GM21367 (cell line): ENCODE measurements around the gene GARIN3.
"Not testable (repeated sequence)": the region's sequence is repeated elsewhere in the genome, so short reads cannot be mapped to it uniquely, and the experiment has no call there.

Experiments used
- ATAC-seq: cut with Tn5 transposase; IDR thresholded peaks from one replicate; pipeline ENCODE4 v1.9.1; 2021; ENCODE audit not compliant: unreplicated experiment

Gene GARIN3

DNA sequence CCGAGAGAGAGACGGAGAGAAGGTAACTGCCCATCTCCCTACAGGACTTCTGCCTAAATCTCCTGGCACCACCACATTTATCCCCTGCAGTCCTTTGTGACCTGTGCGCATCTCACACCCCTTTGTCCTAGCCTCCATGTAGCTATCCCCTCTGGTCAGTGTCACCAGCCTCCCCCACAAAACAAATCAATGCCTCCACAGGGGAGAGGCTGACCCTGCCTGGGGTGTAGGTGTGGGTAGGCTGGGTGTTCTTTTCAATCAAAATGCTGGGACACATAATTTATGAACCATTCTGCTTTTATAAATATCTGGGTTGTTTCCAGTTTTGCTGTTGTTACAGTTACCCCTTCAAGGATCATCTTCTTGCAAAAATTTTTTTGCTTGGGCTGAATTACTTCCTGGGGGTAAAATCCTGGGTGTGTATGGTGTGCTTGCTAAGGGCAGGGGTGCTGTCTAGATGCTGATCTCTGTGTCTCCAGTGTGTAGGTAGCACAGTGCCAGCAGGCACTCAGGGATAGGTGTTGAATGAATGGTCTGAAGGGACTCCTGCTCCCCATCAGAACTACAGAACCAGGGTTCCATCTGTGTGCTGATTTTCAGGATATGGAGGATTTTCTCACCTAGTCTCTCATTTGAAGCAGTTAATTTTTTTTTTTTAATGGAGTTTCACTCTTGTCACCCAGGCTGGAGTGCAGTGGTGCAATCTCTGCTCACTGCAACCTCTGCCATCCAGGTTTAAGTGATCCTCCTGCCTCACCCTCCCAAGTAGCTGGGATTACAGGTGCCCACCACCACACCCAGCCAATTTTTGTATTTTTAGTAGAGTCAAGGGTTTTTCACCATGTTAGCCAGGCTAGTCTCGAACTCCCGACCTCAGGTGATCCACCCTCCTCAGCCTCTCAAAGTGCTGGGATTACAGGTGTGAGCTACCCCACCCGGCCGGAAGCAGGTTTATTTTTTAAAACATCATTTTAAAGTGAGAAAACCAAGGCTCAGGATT, at the start of gene GARIN3:
Gene GARIN3, minus strand, starts transcription at position 51 of the 1,000 bp plus-strand sequence. CDS start 96 bp downstream, outside the sequence.
- ATAC-seq: no peak

- ATAC-seq: no peak
These were observed 49.6 kb upstream of the GARIN3 start for GRCh38 chr5:157215514-157216167.

DNA sequence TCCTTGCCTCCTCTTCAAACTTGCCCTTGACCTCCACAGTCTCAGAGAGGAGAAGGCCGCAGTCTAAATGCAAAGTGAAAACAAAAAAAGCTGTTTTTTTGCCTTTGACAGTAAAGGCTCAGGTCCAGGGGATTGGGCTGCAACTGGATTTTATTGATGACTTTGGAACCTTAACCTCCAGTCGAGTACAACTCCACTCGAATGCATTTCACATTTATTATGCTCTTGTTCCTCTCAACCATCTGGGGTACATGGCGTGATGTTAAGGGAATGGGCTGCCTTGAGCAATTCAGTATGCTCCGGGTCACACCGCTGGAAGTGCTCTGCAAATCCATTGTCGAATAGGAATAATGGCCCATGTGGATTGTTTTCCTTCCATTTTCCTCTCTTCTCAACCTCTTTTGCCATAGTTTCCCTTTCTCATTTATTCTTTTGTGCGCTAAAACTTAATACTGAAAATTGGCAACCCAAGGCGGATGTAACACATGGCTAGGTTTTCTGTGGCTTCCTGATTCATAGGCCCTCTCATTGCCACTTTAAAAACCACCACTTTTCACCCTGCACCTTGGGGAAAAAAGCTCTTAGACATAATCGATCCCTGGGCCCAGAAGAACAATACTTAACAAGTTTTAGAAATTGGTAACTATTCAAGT, 48.9 kb upstream of the GARIN3 start:
- no peak for ATAC-seq

DNA sequence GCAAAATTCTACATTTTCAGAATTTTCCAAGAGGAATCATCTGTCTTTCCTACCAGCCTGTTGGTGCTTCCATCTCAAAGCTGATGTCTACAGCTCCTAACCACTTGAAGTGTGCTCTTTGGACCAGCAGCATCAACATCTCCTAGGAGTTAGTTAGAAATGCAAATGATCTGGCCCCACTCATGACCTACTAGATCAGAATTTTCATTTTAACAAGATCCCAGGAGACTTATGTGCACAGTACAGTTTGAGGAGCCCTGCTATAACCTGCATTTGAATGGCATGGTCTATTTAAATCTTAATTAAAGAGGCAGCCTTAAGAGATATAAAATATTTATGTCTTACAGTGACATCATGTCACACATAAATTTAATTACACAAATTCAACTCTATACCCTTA, 48.4 kb upstream of the GARIN3 start:
- no peak for ATAC-seq

- ATAC-seq: no peak
These were observed 47.6 kb upstream of the GARIN3 start for GRCh38 chr5:157213527-157214243.

DNA sequence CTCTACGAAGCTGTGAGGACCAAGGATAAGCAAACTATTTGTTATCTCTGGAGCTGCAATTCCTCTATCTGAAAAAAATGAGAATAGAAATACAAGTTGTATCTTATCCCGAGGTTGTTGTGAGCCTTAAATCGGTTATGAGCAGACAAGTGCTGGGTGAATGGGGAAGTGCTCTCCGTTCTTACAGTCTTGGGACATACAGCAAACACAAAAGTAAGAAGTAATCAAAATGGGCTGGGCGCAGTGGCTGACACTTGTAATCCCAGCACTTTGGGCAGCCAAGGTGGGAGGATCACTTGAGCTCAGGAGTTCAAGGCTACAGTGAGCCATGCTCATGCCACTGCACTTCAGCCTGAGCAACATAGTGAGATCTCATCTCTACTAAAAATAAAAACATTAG, 46.2 kb upstream of the GARIN3 start:
- ATAC-seq: no peak

GRCh38 chr5:157210652-157211051, 44.6 kb upstream of the GARIN3 start:
- not testable (repeated sequence) for ATAC-seq

DNA sequence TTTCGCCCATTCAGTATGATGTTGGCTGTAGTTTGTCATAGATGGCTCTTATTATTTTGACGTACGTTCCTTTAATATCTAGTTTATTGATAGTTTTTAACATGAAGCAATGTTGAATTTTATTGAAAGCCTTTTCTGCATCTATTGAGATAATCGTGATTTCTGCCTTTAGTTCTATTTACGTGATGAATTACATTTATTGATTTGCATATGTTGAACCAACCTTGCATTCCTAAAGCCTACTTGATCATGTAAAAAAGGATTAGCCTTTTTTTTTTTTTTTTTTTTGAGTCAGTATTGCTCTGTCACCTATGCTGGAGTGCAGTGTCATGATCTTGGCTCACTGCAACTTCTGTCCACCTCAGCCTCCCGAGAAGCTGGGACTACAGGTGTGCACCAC, 39.6 kb upstream of the GARIN3 start:
- ATAC-seq: no peak

- no peak for ATAC-seq
These were observed 38.7 kb upstream of the GARIN3 start for GRCh38 chr5:157204765-157205164.

DNA sequence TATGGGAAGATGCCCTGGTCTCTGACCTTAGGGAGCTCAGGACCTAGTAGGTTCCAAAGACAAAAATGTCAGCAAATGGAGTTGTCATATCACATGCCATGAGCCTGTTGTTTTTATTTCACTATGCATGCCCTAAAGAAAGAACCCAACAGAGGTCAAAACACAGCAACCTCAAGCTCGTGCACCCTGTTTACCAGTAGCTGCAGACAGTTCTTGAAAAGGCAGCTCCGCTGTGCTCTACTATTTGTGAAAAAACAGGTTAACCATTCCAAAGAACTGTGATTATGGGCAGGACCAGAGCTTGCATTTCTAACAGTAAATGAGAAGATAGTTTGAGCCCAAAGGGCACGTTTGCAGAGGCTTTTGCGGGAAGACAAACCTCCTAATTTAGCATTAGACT, 37.4 kb upstream of the GARIN3 start:
- no peak for ATAC-seq

DNA sequence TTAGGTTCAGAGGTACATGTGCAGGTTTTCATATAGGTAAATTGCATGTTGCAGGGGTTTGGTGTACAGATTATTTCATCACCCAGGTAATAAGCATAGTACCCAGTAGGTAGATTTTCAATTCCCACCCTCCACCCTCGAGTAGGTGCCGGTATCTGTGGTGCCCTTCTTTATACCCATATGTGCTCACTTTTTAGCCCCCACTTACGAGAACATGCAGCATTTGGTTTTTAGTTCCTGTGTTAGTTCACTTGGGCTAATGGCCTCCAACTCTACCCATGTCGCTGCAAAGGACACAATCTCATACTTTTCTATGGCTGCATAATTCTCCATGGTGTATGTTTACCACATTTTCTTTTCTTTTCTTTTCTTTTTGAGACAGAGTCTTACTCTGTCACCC, 35.8 kb upstream of the GARIN3 start:
- ATAC-seq: no peak

- ATAC-seq: no peak
These were observed 32.4 kb upstream of the GARIN3 start for GRCh38 chr5:157198277-157198986.

- no peak for ATAC-seq
These were observed 31.0 kb upstream of the GARIN3 start for GRCh38 chr5:157197086-157197485.

DNA sequence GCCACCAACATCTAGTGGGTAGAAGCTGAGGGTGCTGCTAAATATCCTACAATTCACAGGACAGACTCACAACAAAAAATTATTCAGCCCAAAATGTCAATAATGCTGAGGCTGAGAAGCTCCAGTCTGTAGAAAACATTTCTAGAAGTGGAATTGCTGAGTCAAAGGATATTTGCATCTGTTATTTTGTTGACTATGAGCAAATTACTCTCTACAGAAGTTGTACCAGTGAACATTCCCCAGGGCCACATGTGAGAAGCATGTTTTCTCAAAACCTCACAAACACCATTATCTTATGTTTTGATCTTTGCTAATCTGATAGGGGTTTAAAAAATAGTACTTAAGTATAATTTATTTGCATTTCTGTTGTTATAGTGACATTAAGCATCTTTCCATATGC, 30.0 kb upstream of the GARIN3 start:
- ATAC-seq: no peak

- ATAC-seq: no peak
These were observed 27.8 kb upstream of the GARIN3 start for GRCh38 chr5:157193699-157194424.

DNA sequence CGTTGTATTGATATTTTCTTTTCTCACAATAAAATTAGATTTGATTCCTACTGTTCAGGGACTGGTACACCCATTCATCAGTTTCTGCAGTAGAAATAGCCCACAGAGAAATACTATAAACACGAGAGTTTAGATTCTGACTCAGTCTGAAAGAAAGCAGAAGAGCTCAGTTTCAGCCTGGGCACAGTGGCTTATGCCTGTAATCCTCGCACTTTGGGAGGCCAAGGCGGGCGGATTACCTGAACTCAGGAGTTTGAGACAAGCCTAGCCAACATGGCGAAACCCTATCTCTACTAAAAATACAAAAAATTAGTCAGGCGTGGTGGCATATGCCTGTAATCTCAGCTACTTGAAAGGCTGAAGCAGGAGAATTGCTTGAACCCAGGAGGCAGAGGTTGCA, 23.2 kb upstream of the GARIN3 start:
- peak; percentile 67 for ATAC-seq

- ATAC-seq: no peak
These were observed 22.2 kb upstream of the GARIN3 start for GRCh38 chr5:157188270-157188669.

GRCh38 chr5:157187046-157187754, 21.1 kb upstream of the GARIN3 start:
- no peak for ATAC-seq
